T-helper 17 cell (primary cell): Measurements from ENCODE around the gene PRIM1. TPM values are rescaled to one million over a fixed set of nuclear protein-coding genes. Genes with fewer than 3 reads are reported as not detected.
"Not testable (repeated sequence)": the region's sequence is repeated elsewhere in the genome, so short reads cannot be mapped to it uniquely, and the experiment has no call there.

Source experiments
- ATAC-seq: fragments of 150-1000 bp; cut with Tn5 transposase; 2 replicates; pipeline ENCODE4 v1.10.0; 2021; ENCODE audit warnings: mild to moderate bottlenecking, moderate library complexity
- DNase-seq, 3 donors: peaks; one replicate each; pipeline versions ENCODE4 v3.0.0 to v3.0.0-alpha.2; 2020 to 2021
- H3K9me3 ChIP-seq: one replicate; pipeline ENCODE4 v1.7.0; 2013; ENCODE audit warnings: low read length, mild to moderate bottlenecking; ENCODE audit not compliant: control insufficient read depth, poor library complexity, severe bottlenecking
- H3K27ac Mint-ChIP-seq: one replicate; pipeline ENCODE4 v1.8.0; 2022; ENCODE audit warnings: mild to moderate bottlenecking, moderate library complexity, mixed read lengths
- H3K27me3 Mint-ChIP-seq: one replicate; pipeline ENCODE4 v1.8.0; 2022; ENCODE audit warnings: mixed read lengths
- H3K36me3 Mint-ChIP-seq: one replicate; pipeline ENCODE4 v1.8.0; 2022; ENCODE audit warnings: low read depth, mixed read lengths
- H3K4me1 Mint-ChIP-seq: one replicate; pipeline ENCODE4 v1.8.0; 2022; ENCODE audit warnings: mild to moderate bottlenecking, mixed read lengths
- H3K4me3 Mint-ChIP-seq: one replicate; pipeline ENCODE4 v1.8.0; 2022; ENCODE audit warnings: mild to moderate bottlenecking, moderate library complexity, mixed read lengths
- total RNA-seq, 4 donors: library from RNA in 2 of 4; stranded (reverse) in 2 of 4; gene quantifications; one replicate each; pipeline ENCODE4 v1.2.3 and lab custom pipeline; 2022 to 2026

Gene PRIM1
- total RNA-seq, 2 donors from 2014 or later, result 11.3 to 14.4 TPM

DNA sequence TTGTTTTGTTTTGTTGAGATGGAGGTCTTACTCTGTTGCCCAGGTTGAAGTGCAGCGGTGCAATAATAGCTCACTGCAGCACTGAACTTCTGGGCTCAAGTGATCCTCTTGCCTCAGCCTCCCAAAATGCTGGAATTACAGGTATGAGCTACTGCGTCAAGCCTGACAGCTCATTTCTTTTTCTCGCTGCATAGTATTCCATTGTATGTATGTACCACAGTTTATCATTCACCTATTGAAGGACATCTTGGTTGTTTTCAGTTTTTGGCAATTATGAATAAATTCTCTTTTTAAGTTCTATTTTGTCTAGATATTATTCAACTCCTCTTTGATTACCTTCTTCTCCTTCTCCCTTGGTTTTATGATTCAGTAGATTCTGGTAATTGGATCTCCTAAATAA, 24.5 kb upstream of the PRIM1 start:
- Mint-ChIP-seq H3K4me1 (peaks cover 2% of the 10 kb centered on the region), H3K4me3 (no peak overlapping the region), H3K36me3 (no peaks in the 10 kb centered on the region), H3K27ac (no peak overlapping the region), H3K27me3 (no peaks in the 10 kb centered on the region)
- H3K9me3 ChIP-seq, result no peaks in the 10 kb centered on the region
- ATAC-seq, result no peak
- DNase-seq, result no peak

DNA sequence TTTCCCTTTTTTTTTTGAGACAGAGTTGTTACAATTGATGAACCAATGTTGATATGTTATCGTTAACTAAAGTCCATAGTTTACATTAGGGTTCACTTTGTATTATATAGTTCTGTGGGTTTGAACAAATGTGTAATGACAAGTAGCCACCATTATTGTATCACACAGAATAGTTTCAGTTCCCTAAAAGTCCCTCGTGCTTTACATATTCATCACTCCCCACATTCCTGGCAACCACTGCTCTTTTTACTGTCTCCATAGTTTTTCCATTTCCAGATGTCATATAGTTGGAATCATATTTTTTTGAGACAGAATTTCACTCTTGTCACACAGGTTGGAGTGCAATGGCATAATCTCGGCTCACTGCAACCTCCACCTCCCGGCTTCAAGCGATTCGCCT, 23.5 kb upstream of the PRIM1 start:
- Mint-ChIP-seq H3K27ac (no peak overlapping the region), H3K36me3 (no peaks in the 10 kb centered on the region), H3K4me1 (peaks cover 2% of the 10 kb centered on the region), H3K4me3 (no peak overlapping the region), H3K27me3 (no peaks in the 10 kb centered on the region)
- H3K9me3 ChIP-seq, result no peaks in the 10 kb centered on the region
- ATAC-seq (no peak), DNase-seq (no peak)

DNA sequence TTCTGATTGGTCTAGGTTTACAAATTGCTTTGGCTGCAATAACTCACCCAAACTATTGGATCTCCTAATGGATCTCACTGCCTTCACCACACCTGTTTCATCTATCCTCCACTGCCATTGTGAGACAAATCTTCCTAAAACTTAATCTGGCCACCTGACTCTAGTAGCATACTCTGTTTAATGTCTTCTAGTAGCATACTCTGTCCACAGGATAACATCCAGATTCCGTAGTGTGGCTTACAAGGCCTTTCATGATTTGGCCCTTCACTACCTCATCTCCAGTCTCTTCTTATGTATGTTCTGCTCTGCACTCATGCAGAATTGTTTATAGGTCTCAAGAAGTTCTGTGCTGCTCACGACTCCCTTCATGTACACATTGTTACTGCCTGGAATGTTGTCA, 21.0 kb upstream of the PRIM1 start:
- no peaks in the 10 kb centered on the region for H3K9me3 ChIP-seq
- no peak for DNase-seq
- peaks cover 4% of the 10 kb centered on the region for H3K27me3 Mint-ChIP-seq
- H3K4me3 Mint-ChIP-seq, result no peak overlapping the region
- peak overlapping the region; percentile 37 for H3K27ac Mint-ChIP-seq
- H3K4me1 Mint-ChIP-seq, result peaks cover 10% of the 10 kb centered on the region
- no peak for ATAC-seq
- no peaks in the 10 kb centered on the region for H3K36me3 Mint-ChIP-seq

DNA sequence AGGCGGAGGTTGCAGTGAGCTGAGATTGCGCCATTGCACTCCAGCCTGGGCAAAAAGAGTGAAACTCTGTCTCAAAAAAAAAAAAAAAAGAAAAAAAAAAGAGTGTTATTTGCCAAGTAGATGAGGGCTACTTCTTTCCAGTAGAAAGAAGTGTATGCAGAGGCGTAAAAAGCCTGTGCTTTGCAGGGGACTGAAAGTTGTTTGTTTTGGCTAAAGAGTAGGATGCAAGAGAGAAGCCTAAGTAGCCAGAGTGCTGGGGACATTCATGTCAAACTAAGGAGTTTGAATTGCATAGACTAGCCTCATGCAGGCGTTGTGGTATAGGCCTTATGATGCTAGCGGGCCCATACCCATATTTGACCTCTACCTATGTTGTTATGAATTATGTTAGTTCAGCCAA, 20.5 kb upstream of the PRIM1 start:
- peaks cover 5% of the 10 kb centered on the region for H3K27me3 Mint-ChIP-seq
- DNase-seq (no peak), ATAC-seq (no peak)
- no peaks in the 10 kb centered on the region for H3K9me3 ChIP-seq
- H3K4me3 Mint-ChIP-seq, result no peak overlapping the region
- no peak overlapping the region for H3K27ac Mint-ChIP-seq
- H3K4me1 Mint-ChIP-seq, result peaks cover 10% of the 10 kb centered on the region
- H3K36me3 Mint-ChIP-seq, result no peaks in the 10 kb centered on the region

DNA sequence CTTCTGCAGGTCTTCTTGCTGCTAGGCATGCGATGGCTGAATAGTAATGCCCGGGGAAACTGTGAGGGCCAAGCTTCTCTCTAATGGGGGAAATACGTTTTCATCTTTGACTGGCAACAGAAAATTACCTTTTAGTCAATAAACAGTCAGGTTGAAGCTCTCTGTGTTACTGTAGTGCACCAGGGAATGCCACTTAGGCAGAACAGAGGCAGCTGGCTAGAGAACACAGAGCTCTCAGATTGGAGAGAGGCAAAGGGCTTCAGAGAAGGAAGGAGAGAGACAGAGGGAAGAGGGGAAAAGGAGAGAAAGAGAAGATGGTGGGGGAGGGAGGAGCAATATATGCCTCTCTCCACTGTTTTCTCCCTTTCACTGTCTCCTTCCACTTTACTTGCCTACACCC, 17.7 kb upstream of the PRIM1 start:
- Mint-ChIP-seq H3K36me3 (no peaks in the 10 kb centered on the region), H3K27ac (no peak overlapping the region), H3K4me1 (peaks cover 14% of the 10 kb centered on the region), H3K27me3 (peaks cover 5% of the 10 kb centered on the region), H3K4me3 (peak overlapping the region; percentile 67)
- no peaks in the 10 kb centered on the region for H3K9me3 ChIP-seq
- DNase-seq (no peak), ATAC-seq (no peak)

DNA sequence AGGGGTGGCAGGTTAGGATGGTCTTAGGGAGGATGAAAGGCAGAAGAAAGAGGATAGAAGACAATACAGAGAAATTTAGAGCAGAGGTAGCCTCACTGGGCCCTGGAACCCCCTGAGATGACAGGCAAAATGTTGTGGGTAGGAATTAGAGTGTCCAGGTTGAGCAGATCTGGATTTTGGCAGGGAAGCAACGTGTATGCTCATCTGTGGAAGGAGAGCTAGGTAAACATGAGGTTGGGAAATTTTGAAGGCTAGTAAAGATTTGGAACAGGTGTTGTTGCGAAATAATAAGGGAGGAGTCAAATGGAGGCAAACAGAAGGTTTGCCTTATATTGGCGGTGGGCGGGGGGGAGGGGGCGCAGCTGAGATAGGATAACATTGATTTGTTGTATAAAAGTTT, 16.3 kb upstream of the PRIM1 start:
- DNase-seq, result no peak
- Mint-ChIP-seq H3K27ac (no peak overlapping the region), H3K4me3 (no peak overlapping the region), H3K36me3 (no peaks in the 10 kb centered on the region), H3K4me1 (peaks cover 14% of the 10 kb centered on the region), H3K27me3 (peaks cover 5% of the 10 kb centered on the region)
- H3K9me3 ChIP-seq, result no peaks in the 10 kb centered on the region
- no peak for ATAC-seq

DNA sequence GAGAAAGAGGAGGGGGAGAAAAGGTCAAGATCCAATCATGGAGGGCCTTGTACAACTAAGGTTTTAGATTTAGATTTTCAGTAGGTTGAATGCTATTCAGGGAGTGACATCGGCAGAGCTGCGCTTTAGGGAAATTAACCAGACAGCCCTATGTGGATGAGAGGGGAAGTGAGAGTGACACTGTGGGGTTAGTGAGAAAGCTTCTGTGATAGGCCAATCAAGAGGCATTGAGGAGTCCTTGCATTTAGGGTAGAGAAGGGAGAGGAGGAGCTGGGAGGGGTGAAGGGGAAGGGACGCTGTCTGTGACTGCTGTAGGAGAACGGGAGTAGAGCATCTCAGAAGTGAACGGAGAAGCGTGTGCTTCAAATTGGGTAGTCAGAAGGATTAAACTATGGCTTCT, 14.4 kb upstream of the PRIM1 start:
- no peaks in the 10 kb centered on the region for H3K36me3 Mint-ChIP-seq
- no peak overlapping the region for H3K27ac Mint-ChIP-seq
- H3K27me3 Mint-ChIP-seq, result peaks cover 5% of the 10 kb centered on the region
- H3K4me3 Mint-ChIP-seq, result no peak overlapping the region
- no peaks in the 10 kb centered on the region for H3K9me3 ChIP-seq
- ATAC-seq (peak; percentile 50), DNase-seq (no peak)
- H3K4me1 Mint-ChIP-seq, result peaks cover 15% of the 10 kb centered on the region

DNA sequence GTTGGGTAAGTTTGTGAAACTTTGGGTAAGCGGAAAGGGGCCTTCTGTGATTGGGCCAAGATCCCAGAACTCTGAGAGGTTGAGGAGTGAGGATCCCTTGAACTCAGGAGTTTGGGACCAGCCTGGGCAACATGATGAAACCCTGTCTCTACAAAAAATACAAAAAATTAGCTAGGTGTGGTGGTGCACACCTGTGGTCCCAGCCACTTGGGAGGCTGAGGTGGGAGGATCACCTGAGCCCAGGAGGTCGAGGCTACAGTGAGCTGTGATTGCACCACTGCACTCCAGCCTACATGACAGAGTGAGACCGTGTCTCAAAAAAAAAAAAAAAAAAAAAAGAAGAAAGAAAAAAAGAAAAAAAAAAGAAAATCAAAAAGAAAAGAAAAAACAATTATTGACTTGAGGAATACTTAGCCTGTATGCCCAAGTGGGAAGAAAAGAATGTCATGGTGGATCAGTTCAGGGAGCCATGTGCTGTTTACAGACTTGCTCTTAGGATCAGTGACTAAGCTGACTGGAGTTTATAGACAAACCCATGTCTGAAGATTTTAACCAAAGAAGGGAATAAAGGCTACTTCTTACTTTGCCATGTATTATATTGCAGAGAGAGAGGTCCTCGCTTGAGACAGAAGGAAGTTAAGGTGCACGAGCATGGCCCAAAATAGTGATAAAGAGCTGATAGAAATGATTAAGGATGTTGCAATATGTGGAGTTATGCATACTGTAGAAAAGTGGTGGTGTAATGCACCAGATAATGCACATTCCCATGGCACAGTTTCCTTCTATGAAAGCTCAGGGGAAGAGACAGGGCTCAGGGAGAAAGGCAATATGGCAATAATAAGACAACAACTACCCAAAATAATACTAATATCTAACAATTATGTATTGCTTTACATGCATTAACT, 11.9 kb upstream of the PRIM1 start:
- peaks cover 13% of the 10 kb centered on the region for H3K4me1 Mint-ChIP-seq
- ATAC-seq (no peak), DNase-seq (no peak)
- peak overlapping the region; percentile 78 for H3K27ac Mint-ChIP-seq
- no peak overlapping the region for H3K4me3 Mint-ChIP-seq
- peaks cover 14% of the 10 kb centered on the region for H3K27me3 Mint-ChIP-seq
- H3K9me3 ChIP-seq, result no peaks in the 10 kb centered on the region
- no peaks in the 10 kb centered on the region for H3K36me3 Mint-ChIP-seq

DNA sequence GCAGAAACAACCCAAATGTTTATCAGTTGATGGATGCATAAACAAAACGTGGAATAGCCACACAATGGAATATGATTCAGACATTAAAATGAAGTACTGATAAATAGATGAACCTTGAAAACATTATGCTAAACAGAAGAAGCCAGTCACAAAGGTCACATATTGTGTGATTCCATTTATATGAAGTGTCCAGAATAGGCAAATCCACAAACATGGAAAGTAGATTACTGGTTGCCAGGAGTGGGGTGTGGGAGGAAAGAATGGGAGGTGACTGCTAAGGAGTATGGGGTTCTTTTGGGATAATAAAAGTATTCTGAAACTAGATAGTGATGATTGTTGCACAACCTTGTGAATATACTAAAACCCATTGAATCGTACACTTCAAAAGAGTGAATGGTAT, 9.7 kb upstream of the PRIM1 start:
- no peak for ATAC-seq
- H3K27me3 Mint-ChIP-seq, result peaks cover 9% of the 10 kb centered on the region

DNA sequence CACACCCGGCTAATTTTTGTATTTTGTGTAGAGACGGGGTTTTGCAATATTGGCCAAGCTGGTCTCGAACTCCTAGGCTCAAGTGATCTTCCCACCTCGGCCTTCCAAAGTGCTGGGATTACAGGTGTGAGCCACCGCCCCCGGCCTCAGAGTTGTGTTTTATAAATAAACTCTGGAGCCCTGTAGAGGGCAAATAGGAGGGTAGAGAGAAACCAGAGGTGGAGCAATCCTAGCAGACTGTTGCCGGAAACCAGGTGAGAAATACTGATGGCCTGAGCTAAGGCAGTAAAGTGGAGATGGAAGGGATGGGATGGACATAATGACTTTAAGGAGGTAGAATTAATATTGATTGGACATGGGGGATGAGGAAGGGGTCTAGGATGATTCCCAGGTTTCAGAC, 8.3 kb upstream of the PRIM1 start:
- Mint-ChIP-seq H3K4me1 (peaks cover 9% of the 10 kb centered on the region), H3K36me3 (no peaks in the 10 kb centered on the region), H3K4me3 (no peak overlapping the region), H3K27ac (peak overlapping the region; percentile 3), H3K27me3 (peaks cover 9% of the 10 kb centered on the region)
- no peak for DNase-seq
- H3K9me3 ChIP-seq, result no peaks in the 10 kb centered on the region
- ATAC-seq, result no peak

More for the DNA sequence above, 9.7 kb upstream of the PRIM1 start:
- H3K4me3 Mint-ChIP-seq, result no peak overlapping the region
- DNase-seq, result no peak
- H3K9me3 ChIP-seq, result no peaks in the 10 kb centered on the region
- peaks cover 12% of the 10 kb centered on the region for H3K4me1 Mint-ChIP-seq
- no peak overlapping the region for H3K27ac Mint-ChIP-seq
- no peaks in the 10 kb centered on the region for H3K36me3 Mint-ChIP-seq

DNA sequence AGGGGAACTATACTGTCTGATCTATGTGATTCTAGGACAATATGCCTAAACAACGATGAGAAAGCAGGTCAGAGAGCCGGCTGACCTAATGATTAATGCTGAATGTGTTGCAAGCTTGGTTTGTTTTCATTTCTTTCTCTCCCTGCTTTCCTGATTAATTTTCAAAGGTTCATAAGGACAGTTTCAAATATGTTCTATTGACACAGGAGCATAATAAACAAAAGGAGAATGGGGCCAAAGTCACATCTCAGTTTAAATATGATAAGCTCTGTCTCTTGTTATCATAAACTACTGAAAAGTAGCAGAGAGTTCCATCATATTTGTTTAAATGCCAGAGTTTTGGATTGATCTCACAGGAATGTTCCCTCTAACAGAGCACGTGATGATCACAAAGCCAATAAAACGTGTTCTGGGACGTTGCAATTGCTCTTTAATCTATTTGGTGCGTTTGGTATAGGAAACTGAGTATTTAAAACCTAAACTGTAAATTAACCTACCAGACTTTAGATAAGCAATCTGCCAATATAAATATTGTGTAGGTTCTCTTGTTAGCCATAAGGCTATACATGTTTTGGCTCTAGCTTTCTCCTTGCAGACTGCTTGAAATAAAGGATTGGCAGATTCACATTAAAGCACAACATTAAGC, 7.3 kb upstream of the PRIM1 start:
- DNase-seq, result no peak
- H3K27ac Mint-ChIP-seq, result no peak overlapping the region
- no peak for ATAC-seq
- H3K4me3 Mint-ChIP-seq, result no peak overlapping the region
- peaks cover 11% of the 10 kb centered on the region for H3K4me1 Mint-ChIP-seq
- H3K9me3 ChIP-seq, result no peaks in the 10 kb centered on the region
- peaks cover 2% of the 10 kb centered on the region for H3K36me3 Mint-ChIP-seq
- peaks cover 9% of the 10 kb centered on the region for H3K27me3 Mint-ChIP-seq

DNA sequence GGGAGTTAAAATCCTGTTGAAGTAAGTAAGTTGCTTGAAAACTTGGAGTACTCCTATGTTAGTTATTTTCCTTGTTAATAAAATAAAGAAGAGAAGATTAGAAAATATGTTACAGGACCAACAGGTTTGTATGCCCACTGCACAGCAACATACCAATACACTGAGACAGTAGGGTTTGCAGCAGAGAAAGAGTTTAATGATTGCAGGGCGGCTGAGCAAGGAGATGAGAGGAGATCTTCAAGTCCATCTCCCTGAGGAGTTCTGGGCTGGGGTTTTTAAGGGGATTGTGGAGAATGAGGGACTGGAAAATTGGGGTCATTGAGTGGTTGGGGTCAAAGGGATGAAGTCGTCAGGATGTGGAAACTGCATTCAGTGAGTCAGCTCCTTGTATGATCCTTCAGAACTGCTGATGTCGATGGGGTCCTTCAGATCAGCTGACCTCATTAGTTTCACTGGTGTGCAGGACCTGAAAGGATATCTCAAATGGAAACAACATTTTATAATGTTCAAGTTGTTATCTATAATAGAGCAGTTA, 6.7 kb upstream of the PRIM1 start:
- Mint-ChIP-seq H3K27ac (no peak overlapping the region), H3K4me1 (peaks cover 11% of the 10 kb centered on the region), H3K27me3 (peaks cover 9% of the 10 kb centered on the region), H3K4me3 (no peak overlapping the region), H3K36me3 (peaks cover 2% of the 10 kb centered on the region)
- DNase-seq, result no peak
- no peaks in the 10 kb centered on the region for H3K9me3 ChIP-seq
- no peak for ATAC-seq

DNA sequence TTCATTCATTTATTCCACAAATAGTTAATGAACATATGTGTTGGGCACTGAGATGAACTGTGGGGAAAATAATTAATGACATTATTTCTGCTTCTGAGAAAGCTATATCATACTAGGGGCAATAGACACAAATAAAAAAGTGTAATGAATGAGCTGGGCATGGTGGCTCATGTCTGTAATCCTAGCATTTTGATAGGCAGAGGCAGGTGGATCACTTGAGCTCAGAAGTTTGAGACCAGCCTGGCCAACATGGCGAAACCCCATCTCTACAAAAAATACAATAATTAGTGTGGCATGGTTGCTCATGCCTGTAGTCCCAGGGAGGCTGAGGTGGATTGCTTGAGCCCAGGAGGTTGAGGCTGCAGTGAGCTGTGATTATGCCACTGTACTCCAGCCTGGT, 5.8 kb upstream of the PRIM1 start:
- not testable (repeated sequence) for H3K4me1 Mint-ChIP-seq, DNase-seq, ATAC-seq, H3K27me3 Mint-ChIP-seq, H3K36me3 Mint-ChIP-seq, H3K4me3 Mint-ChIP-seq, H3K9me3 ChIP-seq, H3K27ac Mint-ChIP-seq
